Peyer's patch (tissue), 4 donors: Measurements from ENCODE around the gene LENG9.

ENCODE experiments used
- POLR2A ChIP-seq, 2 donors: fragments of 450-650 bp; IDR thresholded peaks; one replicate each; pipeline ENCODE4 v1.5.1; 2017; ENCODE audit warnings: antibody characterized with exemption in 2 of 2, mild to moderate bottlenecking in 2 of 2, moderate library complexity in 2 of 2
- TF ChIP-seq, protein P1 (sequence below), 6 experiments: fragments of 450-650 bp in 4 of 6; fragments of 200-600 bp in 2 of 6; sonication (generic) in 1 of 6; IDR thresholded peaks; one replicate each; pipeline ENCODE4 v1.5.1; 2017 to 2019; ENCODE audit warnings: antibody characterized with exemption in 6 of 6, mild to moderate bottlenecking in 3 of 6, moderate library complexity in 1 of 6

DNA sequence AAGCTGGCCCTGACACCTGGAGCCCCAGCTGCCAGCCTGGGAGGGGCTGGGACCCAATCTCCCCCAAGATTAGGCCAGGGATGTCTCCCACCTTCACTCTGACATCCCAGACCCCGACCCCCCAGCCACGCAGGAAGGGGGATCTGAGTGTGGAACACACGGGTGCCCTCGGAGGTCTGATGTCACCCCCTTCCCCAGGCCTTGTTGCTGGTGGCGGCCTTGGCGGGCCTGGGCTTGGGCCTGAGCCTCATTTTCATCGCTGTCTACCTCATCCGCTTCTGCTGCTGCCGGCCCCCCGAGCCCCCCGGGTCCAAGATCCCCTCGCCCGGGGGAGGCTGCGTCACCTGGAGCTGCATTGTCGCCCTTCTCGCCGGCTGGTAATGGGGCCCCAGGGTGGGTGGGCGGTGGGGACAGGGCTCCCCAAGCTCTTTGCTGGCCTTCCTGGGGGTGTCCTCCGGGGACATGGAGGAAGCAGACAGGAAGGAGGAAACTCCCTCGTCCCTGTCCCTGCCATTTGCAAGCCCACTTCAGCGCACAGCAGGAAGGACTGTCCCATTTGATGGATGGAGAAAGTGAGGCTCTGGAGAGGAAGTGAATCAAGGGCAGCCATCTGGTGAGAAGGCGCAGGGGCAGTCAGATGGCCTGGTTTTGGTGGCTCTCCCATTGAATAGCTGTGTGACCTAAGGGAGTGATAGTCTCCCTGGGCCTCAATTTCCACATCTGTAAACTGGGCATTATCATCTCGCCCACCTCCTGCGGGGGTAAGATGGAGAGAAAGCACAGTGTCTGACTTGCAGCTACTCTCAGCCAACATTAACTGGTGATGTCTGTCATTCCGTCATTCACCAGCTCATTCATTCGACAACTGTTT, 44.4 kb downstream of the LENG9 start:
- TF ChIP-seq, protein P1, sequence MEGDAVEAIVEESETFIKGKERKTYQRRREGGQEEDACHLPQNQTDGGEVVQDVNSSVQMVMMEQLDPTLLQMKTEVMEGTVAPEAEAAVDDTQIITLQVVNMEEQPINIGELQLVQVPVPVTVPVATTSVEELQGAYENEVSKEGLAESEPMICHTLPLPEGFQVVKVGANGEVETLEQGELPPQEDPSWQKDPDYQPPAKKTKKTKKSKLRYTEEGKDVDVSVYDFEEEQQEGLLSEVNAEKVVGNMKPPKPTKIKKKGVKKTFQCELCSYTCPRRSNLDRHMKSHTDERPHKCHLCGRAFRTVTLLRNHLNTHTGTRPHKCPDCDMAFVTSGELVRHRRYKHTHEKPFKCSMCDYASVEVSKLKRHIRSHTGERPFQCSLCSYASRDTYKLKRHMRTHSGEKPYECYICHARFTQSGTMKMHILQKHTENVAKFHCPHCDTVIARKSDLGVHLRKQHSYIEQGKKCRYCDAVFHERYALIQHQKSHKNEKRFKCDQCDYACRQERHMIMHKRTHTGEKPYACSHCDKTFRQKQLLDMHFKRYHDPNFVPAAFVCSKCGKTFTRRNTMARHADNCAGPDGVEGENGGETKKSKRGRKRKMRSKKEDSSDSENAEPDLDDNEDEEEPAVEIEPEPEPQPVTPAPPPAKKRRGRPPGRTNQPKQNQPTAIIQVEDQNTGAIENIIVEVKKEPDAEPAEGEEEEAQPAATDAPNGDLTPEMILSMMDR (IDR thresholded peaks at IDR 0.05) = no peak
- TF ChIP-seq POLR2A (IDR thresholded peaks at IDR 0.05) = no peak
